HCT116 (cell line): ENCODE data around the gene MATN3. TPM values are rescaled to one million over a fixed set of nuclear protein-coding genes. Genes with fewer than 3 reads are reported as not detected.

Source experiments
- ATAC-seq: fragments of 200-7000 bp; cut with Tn5 transposase; 2 replicates; pipeline ENCODE4 v1.9.1; 2020; ENCODE audit warnings: mild to moderate bottlenecking, moderate library complexity
- BruUV-seq: library from RNA; stranded (reverse); fragments of 400-500 nt; replicated peaks from 2 replicates; lab custom pipeline; 2021; lab: Mats Ljungman, UMichigan
- CTCF ChIA-PET: fragments of 300-600 bp; sonication (Branson Sonifier 250); formaldehyde crosslinking; loops from one replicate; lab custom pipeline; 2021; ENCODE audit warnings: antibody characterized with exemption; lab: Charles Lee
- POLR2A ChIA-PET: fragments of 300-600, 350-600 bp; sonication (Branson Sonifier 250); formaldehyde crosslinking; loops from one replicate; lab custom pipeline; 2021; ENCODE audit warnings: antibody characterized with exemption; lab: Charles Lee
- RAD21 ChIA-PET, 2 experiments: fragments of 300-600 bp; sonication (Branson Sonifier 250); formaldehyde crosslinking; loops; one replicate each; lab custom pipeline; 2023; ENCODE audit warnings: low total read pairs in 2 of 2; ENCODE audit not compliant: uncharacterized antibody in 2 of 2, unreplicated experiment in 2 of 2, low non-redundant PET in 1 of 2; lab: Charles Lee
- DNase-seq: peaks from one replicate; pipeline ENCODE4 v3.0.0-alpha.2; 2010; ENCODE audit warnings: low read depth, low spot score
- H2AFZ ChIP-seq: fragments of 200-600 bp; shearing (Covaris generic), sonication (generic); 2 replicates; pipeline ENCODE4 v1.6.1; 2017; ENCODE audit warnings: low read depth, mixed run types, mixed read lengths, antibody characterized with exemption, low read length; ENCODE audit not compliant: poor library complexity, severe bottlenecking
- H3K27ac ChIP-seq: 2 replicates; pipeline ENCODE4 v1.5.1; 2012; ENCODE audit warnings: low read depth, low read length
- H3K27me3 ChIP-seq: fragments of 200-600 bp; sonication (generic); 2 replicates; pipeline ENCODE4 v1.6.1; 2016; ENCODE audit warnings: mixed run types, low read length, mixed read lengths; ENCODE audit not compliant: insufficient read depth
- H3K36me3 ChIP-seq, 2 experiments: fragments of 200-500 bp in 1 of 2; fragments of 200-600 bp in 1 of 2; sonication (Bioruptor generic) in 1 of 2; sonication (generic) in 1 of 2; 2 replicates each; pipeline versions ENCODE4 v1.5.1 to v1.6.1; 2014 to 2016; ENCODE audit warnings: low read length in 2 of 2, inconsistent platforms in 1 of 2, mixed read lengths in 1 of 2, mixed run types in 1 of 2; ENCODE audit not compliant: insufficient read depth in 2 of 2, control insufficient read depth in 1 of 2
- H3K4me1 ChIP-seq, 2 experiments: fragments of 200-600 bp in 1 of 2; sonication (generic) in 1 of 2; 2 replicates each; pipeline versions ENCODE4 v1.5.1 to v1.6.1; 2012 to 2017; ENCODE audit warnings: low read length in 2 of 2, inconsistent platforms in 1 of 2, mild to moderate bottlenecking in 1 of 2, mixed read lengths in 1 of 2, mixed run types in 1 of 2, moderate library complexity in 1 of 2; ENCODE audit not compliant: insufficient read depth in 2 of 2, control insufficient read depth in 1 of 2
- H3K4me2 ChIP-seq: fragments of 200-600 bp; sonication (generic); 2 replicates; pipeline ENCODE4 v1.6.1; 2017; ENCODE audit warnings: mixed run types, low read length, mixed read lengths
- H3K4me3 ChIP-seq, 2 experiments: fragments of 200-600 bp in 1 of 2; sonication (generic) in 1 of 2; replicated peaks in 1 of 2; 2 replicates each; pipeline ENCODE4 v1.5.1; 2011 to 2016; ENCODE audit warnings: low read length in 2 of 2, control low read depth in 1 of 2, low read depth in 1 of 2, mild to moderate bottlenecking in 1 of 2, mixed read lengths in 1 of 2, mixed run types in 1 of 2
- H3K79me2 ChIP-seq: fragments of 200-600 bp; sonication (generic); 2 replicates; pipeline ENCODE4 v1.6.1; 2017; ENCODE audit warnings: mild to moderate bottlenecking, mixed run types, low read length, moderate library complexity, mixed read lengths; ENCODE audit not compliant: insufficient read depth
- H3K9ac ChIP-seq: fragments of 200-600 bp; sonication (generic); 2 replicates; pipeline ENCODE4 v1.6.1; 2016; ENCODE audit warnings: low read length, mixed read lengths
- H3K9me2 ChIP-seq: fragments of 200-600 bp; sonication (generic), shearing (Covaris generic); 2 replicates; pipeline ENCODE4 v1.6.1; 2017; ENCODE audit warnings: mixed run types, mild to moderate bottlenecking, moderate library complexity; ENCODE audit not compliant: insufficient read depth
- H3K9me3 ChIP-seq, 2 experiments: fragments of 200-500 bp in 1 of 2; fragments of 200-600 bp in 1 of 2; sonication (Bioruptor generic) in 1 of 2; sonication (generic) in 1 of 2; 2 replicates each; pipeline ENCODE4 v1.6.1; 2014 to 2017; ENCODE audit warnings: low read length in 2 of 2, mixed read lengths in 2 of 2, inconsistent platforms in 1 of 2, low read depth in 1 of 2, mild to moderate bottlenecking in 1 of 2, mixed run types in 1 of 2, moderate library complexity in 1 of 2; ENCODE audit not compliant: control insufficient read depth in 1 of 2, insufficient read depth in 1 of 2
- H4K20me1 ChIP-seq: fragments of 200-600 bp; sonication (generic), shearing (Covaris generic); 2 replicates; pipeline ENCODE4 v1.6.1; 2017; ENCODE audit warnings: mixed run types, mild to moderate bottlenecking, moderate library complexity; ENCODE audit not compliant: insufficient read depth
- CBX3 ChIP-seq: IDR thresholded peaks from 2 replicates; pipeline ENCODE4 v1.6.1; 2012; ENCODE audit warnings: low read depth
- CEBPB ChIP-seq: IDR thresholded peaks from 2 replicates; pipeline ENCODE4 v1.6.1; 2012; ENCODE audit warnings: low read depth
- EGR1 ChIP-seq: IDR thresholded peaks from 2 replicates; pipeline ENCODE4 v1.6.1; 2012; ENCODE audit warnings: low read depth
- ELF1 ChIP-seq: IDR thresholded peaks from 2 replicates; pipeline ENCODE4 v1.6.1; 2012; ENCODE audit warnings: low read depth, borderline replicate concordance
- EZH2phosphoT487 ChIP-seq: fragments of 200-600 bp; IDR thresholded peaks from 2 replicates; pipeline ENCODE4 v1.6.1; 2018; ENCODE audit warnings: antibody characterized with exemption, borderline replicate concordance
- FOSL1 ChIP-seq: IDR thresholded peaks from 2 replicates; pipeline ENCODE4 v1.6.1; 2012; ENCODE audit warnings: low read depth
- JUND ChIP-seq: IDR thresholded peaks from 2 replicates; pipeline ENCODE4 v1.6.1; 2012
- POLR2AphosphoS5 ChIP-seq: IDR thresholded peaks from 2 replicates; pipeline ENCODE4 v1.6.1; 2011; ENCODE audit warnings: mild to moderate bottlenecking, low read depth, low read length, moderate library complexity
- RAD21 ChIP-seq: IDR thresholded peaks from 2 replicates; pipeline ENCODE4 v1.6.1; 2012; ENCODE audit warnings: low read depth, mild to moderate bottlenecking
- SIN3A ChIP-seq: IDR thresholded peaks from 2 replicates; pipeline ENCODE4 v1.6.1; 2012; ENCODE audit warnings: low read depth
- SP1 ChIP-seq: IDR thresholded peaks from 2 replicates; pipeline ENCODE4 v1.6.1; 2012; ENCODE audit warnings: low read depth
- SRF ChIP-seq: IDR thresholded peaks from 2 replicates; pipeline ENCODE4 v1.6.1; 2012; ENCODE audit warnings: low read depth
- TCF7L2 ChIP-seq: IDR thresholded peaks from 2 replicates; pipeline ENCODE4 v1.7.0; 2011; ENCODE audit warnings: borderline replicate concordance, inconsistent platforms; ENCODE audit not compliant: insufficient read depth, insufficient read length; ENCODE audit errors: extremely low read depth
- YY1 ChIP-seq: IDR thresholded peaks from 2 replicates; pipeline ENCODE4 v1.6.1; 2011; ENCODE audit warnings: low read length, low read depth, moderate library complexity, mild to moderate bottlenecking; ENCODE audit not compliant: insufficient replicate concordance; ENCODE audit errors: extremely low read depth
- ZFX ChIP-seq: fragments of 450-650 bp; IDR thresholded peaks from 2 replicates; pipeline ENCODE4 v1.6.1; 2017
- ZNF274 ChIP-seq: fragments of 200-500 bp; sonication (Bioruptor generic); IDR thresholded peaks from 2 replicates; pipeline ENCODE4 v1.6.1; 2014; ENCODE audit warnings: mild to moderate bottlenecking, low read depth, low read length, inconsistent platforms
- intact Hi-C: fragments of 100-400 bp; cut with micrococcal nuclease; formaldehyde crosslinking; loops from 2 replicates; pipeline ENCODE4 v1.10.0; 2022
- total RNA-seq: library from RNA; stranded (reverse); gene quantifications from one replicate; pipeline ENCODE4 v1.2.1, GENCODE V29; 2021; ENCODE audit not compliant: unreplicated experiment
- TF ChIP-seq, protein P1 (sequence below): IDR thresholded peaks from 2 replicates; pipeline ENCODE4 v1.6.1; 2012
- TF ChIP-seq, protein P2 (sequence below): IDR thresholded peaks from 2 replicates; pipeline ENCODE4 v1.6.1; 2012; ENCODE audit warnings: low read depth
- TF ChIP-seq, protein P3 (sequence below), 3 experiments: fragments of 200-600 bp in 1 of 3; sonication (generic) in 1 of 3; IDR thresholded peaks in 2 of 3; conservative IDR thresholded peaks in 1 of 3; 2 replicates each; pipeline ENCODE4 v1.5.1; 2012 to 2017; ENCODE audit warnings: low read depth in 2 of 3, low read length in 2 of 3, antibody characterized with exemption in 1 of 3, borderline replicate concordance in 1 of 3, control low read depth in 1 of 3, mild to moderate bottlenecking in 1 of 3, mixed read lengths in 1 of 3, mixed run types in 1 of 3, moderate library complexity in 1 of 3; ENCODE audit not compliant: insufficient read depth in 1 of 3

MATN3 gene
- total RNA-seq, 1 experiment from 2014 or later = not detected

GRCh38 chr2:19990416-19990728 lies 22.1 kb downstream of the MATN3 start (continued):
- TF ChIP-seq YY1 (no peak), CEBPB (no peak)

- intact Hi-C loops = no loop called here
These were observed 22.6 kb downstream of the MATN3 start, which contains the start of gene WDR35 for GRCh38 chr2:19989667-19990415. Gene WDR35, minus strand, starts transcription at chr2:19990105. Its CDS starts 90 bp downstream, at chr2:19990015.

More at GRCh38 chr2:19989667-19990415, 22.6 kb downstream of the MATN3 start, which contains the start of gene WDR35:
- TF ChIP-seq CBX3 = peak; percentile 94; the same call in 1 of the 2 replicates
- no peak; the same call in 1 of the 2 replicates for TF ChIP-seq ZFX
- TF ChIP-seq RAD21 = no peak
- TF ChIP-seq SRF = no peak
- TF ChIP-seq ZNF274 = no peak
- peak; percentile 77 for TF ChIP-seq SIN3A
- TF ChIP-seq ELF1 = peak; percentile 32; the same call in 1 of the 2 replicates
- no peak for TF ChIP-seq EZH2phosphoT487
- TF ChIP-seq TCF7L2 = no peak
- no peak for TF ChIP-seq FOSL1
- TF ChIP-seq POLR2AphosphoS5 = peak; percentile 86
- TF ChIP-seq, protein P1, sequence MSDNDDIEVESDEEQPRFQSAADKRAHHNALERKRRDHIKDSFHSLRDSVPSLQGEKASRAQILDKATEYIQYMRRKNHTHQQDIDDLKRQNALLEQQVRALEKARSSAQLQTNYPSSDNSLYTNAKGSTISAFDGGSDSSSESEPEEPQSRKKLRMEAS = peak; percentile 95
- TF ChIP-seq, protein P2, sequence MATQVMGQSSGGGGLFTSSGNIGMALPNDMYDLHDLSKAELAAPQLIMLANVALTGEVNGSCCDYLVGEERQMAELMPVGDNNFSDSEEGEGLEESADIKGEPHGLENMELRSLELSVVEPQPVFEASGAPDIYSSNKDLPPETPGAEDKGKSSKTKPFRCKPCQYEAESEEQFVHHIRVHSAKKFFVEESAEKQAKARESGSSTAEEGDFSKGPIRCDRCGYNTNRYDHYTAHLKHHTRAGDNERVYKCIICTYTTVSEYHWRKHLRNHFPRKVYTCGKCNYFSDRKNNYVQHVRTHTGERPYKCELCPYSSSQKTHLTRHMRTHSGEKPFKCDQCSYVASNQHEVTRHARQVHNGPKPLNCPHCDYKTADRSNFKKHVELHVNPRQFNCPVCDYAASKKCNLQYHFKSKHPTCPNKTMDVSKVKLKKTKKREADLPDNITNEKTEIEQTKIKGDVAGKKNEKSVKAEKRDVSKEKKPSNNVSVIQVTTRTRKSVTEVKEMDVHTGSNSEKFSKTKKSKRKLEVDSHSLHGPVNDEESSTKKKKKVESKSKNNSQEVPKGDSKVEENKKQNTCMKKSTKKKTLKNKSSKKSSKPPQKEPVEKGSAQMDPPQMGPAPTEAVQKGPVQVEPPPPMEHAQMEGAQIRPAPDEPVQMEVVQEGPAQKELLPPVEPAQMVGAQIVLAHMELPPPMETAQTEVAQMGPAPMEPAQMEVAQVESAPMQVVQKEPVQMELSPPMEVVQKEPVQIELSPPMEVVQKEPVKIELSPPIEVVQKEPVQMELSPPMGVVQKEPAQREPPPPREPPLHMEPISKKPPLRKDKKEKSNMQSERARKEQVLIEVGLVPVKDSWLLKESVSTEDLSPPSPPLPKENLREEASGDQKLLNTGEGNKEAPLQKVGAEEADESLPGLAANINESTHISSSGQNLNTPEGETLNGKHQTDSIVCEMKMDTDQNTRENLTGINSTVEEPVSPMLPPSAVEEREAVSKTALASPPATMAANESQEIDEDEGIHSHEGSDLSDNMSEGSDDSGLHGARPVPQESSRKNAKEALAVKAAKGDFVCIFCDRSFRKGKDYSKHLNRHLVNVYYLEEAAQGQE = no peak
- TF ChIP-seq JUND = no peak
- TF ChIP-seq SP1 = no peak; the same call in 1 of the 2 replicates
- TF ChIP-seq, protein P3, sequence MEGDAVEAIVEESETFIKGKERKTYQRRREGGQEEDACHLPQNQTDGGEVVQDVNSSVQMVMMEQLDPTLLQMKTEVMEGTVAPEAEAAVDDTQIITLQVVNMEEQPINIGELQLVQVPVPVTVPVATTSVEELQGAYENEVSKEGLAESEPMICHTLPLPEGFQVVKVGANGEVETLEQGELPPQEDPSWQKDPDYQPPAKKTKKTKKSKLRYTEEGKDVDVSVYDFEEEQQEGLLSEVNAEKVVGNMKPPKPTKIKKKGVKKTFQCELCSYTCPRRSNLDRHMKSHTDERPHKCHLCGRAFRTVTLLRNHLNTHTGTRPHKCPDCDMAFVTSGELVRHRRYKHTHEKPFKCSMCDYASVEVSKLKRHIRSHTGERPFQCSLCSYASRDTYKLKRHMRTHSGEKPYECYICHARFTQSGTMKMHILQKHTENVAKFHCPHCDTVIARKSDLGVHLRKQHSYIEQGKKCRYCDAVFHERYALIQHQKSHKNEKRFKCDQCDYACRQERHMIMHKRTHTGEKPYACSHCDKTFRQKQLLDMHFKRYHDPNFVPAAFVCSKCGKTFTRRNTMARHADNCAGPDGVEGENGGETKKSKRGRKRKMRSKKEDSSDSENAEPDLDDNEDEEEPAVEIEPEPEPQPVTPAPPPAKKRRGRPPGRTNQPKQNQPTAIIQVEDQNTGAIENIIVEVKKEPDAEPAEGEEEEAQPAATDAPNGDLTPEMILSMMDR (IDR thresholded peaks at IDR 0.05 in 2 of 3, conservative IDR thresholded peaks at IDR 0.05 in 1 of 3; ENCODE audit: borderline replicate concordance in 1 of 3, insufficient read depth in 1 of 3, low read depth in 2 of 3, low read length in 2 of 3) = no peak
- TF ChIP-seq YY1 = no peak
- peak; percentile 85 for TF ChIP-seq EGR1
- TF ChIP-seq, all 23 proteins: peak for 6
- Histone ChIP-seq H3K4me3 (peak within 1 kb of the TSS; percentile 89 to 92), H3K9me2 (no peaks in the 10 kb centered on the region), H2AFZ (peak within 1 kb of the TSS; percentile 88), H3K4me1 (peaks cover 3 to 17% of the 10 kb centered on the region in 2 experiments; a peak in 3 of 4 replicates), H4K20me1 (no peaks in the 10 kb centered on the region), H3K9ac (peak within 1 kb of the TSS; percentile 67), H3K27me3 (no peaks in the 10 kb centered on the region), H3K9me3 (no peaks in the 10 kb centered on the region), H3K27ac (peak within 1 kb of the TSS; percentile 40), H3K79me2 (peaks cover 19% of the 10 kb centered on the region), H3K4me2 (peak within 1 kb of the TSS; percentile 92), H3K36me3 (no peaks in the 10 kb centered on the region)
- peak; percentile 72 for DNase-seq
- ATAC-seq = peak; percentile 95
- BruUV-seq = no TSS peak
- POLR2A ChIA-PET = no interaction called here
- CTCF ChIA-PET = interaction anchor here (1.3 kb wide), 1 partner anchor 25 kb away, joined by 8 read pairs; no protein-coding TSS in a partner anchor
- RAD21 ChIA-PET = interaction anchor here in 1 of 2 experiments (0.6 kb wide), 1 partner anchor 19 kb away, joined by 4 read pairs; no protein-coding TSS in a partner anchor
